ENCODE measurements around the gene SMPDL3B.

Gene SMPDL3B

GRCh38 chr1:27894521-27894920 is 40.3 kb upstream of the SMPDL3B start:
- no peak overlapping the region for H3K4me3 ChIP-seq (IDR thresholded peaks at IDR 0.05; ENCODE audit: insufficient read depth, low read depth, low read length)
- peaks cover 24% of the 10 kb centered on the region; the same call in 1 of the 2 replicates for H3K36me3 ChIP-seq (ENCODE audit: insufficient read depth)
- no peaks in the 10 kb centered on the region for H3K27me3 ChIP-seq (ENCODE audit: insufficient read depth, low read depth)
- H4K20me1 ChIP-seq (ENCODE audit: insufficient read depth): no peaks in the 10 kb centered on the region
- TF ChIP-seq CTCF (conservative IDR thresholded peaks at IDR 0.05; ENCODE audit: low read depth, low read length): no peak
- H3K4me1 ChIP-seq (ENCODE audit: low read depth, poor library complexity, severe bottlenecking): peaks cover 79% of the 10 kb centered on the region
- peak overlapping the region; percentile 24; the same call in 1 of the 2 replicates for H3K27ac ChIP-seq
- no peak overlapping the region for H3K4me2 ChIP-seq
- no peak overlapping the region for H2AFZ ChIP-seq (ENCODE audit: low read depth)
- H3K79me2 ChIP-seq (ENCODE audit: insufficient read depth, low read depth): peaks cover 4% of the 10 kb centered on the region; the same call in 1 of the 2 replicates
- H3K9ac ChIP-seq: no peak overlapping the region

DNA sequence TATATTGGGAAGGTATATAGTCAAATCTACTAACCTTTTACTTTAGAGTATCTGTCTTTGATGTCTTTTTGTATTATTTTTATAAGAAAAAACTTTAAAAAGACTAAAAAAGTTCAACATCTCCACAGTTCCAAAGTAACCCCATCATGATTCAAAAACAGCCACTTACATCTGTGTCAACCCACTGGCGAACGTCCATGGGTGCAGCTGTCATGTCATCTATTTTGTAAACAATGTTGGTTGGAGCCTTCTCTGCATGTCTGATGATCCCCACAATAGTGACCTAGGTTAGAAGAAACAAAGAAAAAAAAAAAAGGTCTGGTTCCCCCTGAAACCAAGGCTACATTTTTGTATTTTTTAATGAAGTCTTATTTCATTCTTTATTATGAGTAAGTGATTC is 28.0 kb upstream of the SMPDL3B start:
- peaks cover 12% of the 10 kb centered on the region; the same call in 1 of the 2 replicates for H3K36me3 ChIP-seq (ENCODE audit: insufficient read depth)
- H3K4me1 ChIP-seq (ENCODE audit: low read depth, poor library complexity, severe bottlenecking): peaks cover 6% of the 10 kb centered on the region
- H4K20me1 ChIP-seq (ENCODE audit: insufficient read depth): no peaks in the 10 kb centered on the region
- H2AFZ ChIP-seq (ENCODE audit: low read depth): no peak overlapping the region
- no peak overlapping the region for H3K4me3 ChIP-seq (IDR thresholded peaks at IDR 0.05; ENCODE audit: insufficient read depth, low read depth, low read length)
- H3K27me3 ChIP-seq (ENCODE audit: insufficient read depth, low read depth): no peaks in the 10 kb centered on the region
- peaks cover 13% of the 10 kb centered on the region; the same call in 1 of the 2 replicates for H3K79me2 ChIP-seq (ENCODE audit: insufficient read depth, low read depth)
- H3K4me2 ChIP-seq: no peak overlapping the region
- no peak overlapping the region for H3K27ac ChIP-seq
- H3K9ac ChIP-seq: no peak overlapping the region
- TF ChIP-seq CTCF (conservative IDR thresholded peaks at IDR 0.05; ENCODE audit: low read depth, low read length): no peak

DNA sequence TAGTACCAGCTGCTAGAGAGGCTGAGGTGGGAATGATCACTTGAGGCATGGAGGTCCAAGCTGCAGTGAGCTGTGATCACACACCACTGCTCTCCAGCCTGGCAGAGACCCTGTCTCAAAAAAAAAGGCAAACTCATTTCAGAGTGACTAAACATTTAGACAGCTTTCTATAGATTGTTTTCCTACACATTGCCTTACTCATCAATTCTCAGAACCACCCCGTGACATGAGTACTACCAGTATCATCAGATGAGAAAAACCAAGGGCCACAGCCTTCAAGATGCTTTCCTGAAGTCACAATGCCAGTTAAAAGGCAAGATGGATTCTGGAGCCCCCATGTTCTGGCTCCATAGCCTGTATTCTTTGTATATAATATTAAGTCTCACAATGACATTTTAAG is 22.4 kb upstream of the SMPDL3B start:
- H3K4me3 ChIP-seq (IDR thresholded peaks at IDR 0.05; ENCODE audit: insufficient read depth, low read depth, low read length): no peak overlapping the region
- H3K36me3 ChIP-seq (ENCODE audit: insufficient read depth): no peaks in the 10 kb centered on the region; the same call in 1 of the 2 replicates

DNA sequence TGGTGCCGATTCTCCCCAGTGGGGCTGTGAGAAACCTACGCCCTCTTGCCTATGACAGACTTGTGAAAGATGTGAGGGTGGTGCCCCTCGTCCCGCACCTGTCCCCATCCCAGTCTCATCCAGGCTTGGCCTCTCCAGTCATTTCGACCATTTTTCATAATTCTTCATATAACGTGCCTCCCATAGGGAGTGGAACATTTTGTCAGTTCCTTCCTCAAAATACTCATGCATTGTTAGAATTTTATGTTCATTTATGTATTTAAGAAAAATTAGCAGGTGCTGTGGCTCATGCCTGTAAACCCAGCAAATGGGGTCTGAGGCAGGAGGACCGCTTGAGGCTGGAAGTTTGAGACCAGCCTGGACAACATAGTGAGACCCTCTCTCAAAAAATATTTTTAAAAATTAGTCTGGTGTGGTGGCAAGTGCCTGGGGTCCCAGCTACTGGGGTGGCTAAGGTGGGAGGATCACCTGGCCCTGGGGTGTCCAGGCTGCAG is 19.7 kb upstream of the SMPDL3B start:
- Histone ChIP-seq H3K4me1 (ENCODE audit: low read depth, poor library complexity, severe bottlenecking) (peaks cover 26% of the 10 kb centered on the region), H3K4me3 (IDR thresholded peaks at IDR 0.05; ENCODE audit: insufficient read depth, low read depth, low read length) (peak overlapping the region; percentile 10), H4K20me1 (ENCODE audit: insufficient read depth) (no peaks in the 10 kb centered on the region), H3K36me3 (ENCODE audit: insufficient read depth) (no peaks in the 10 kb centered on the region; the same call in 1 of the 2 replicates), H3K9ac (no peak overlapping the region; the same call in 1 of the 2 replicates), H3K27me3 (ENCODE audit: insufficient read depth, low read depth) (no peaks in the 10 kb centered on the region), H3K27ac (peak overlapping the region; percentile 61), H3K4me2 (peak overlapping the region; percentile 36; the same call in 1 of the 2 replicates), H3K79me2 (ENCODE audit: insufficient read depth, low read depth) (peaks cover 31% of the 10 kb centered on the region), H2AFZ (ENCODE audit: low read depth) (peak overlapping the region; percentile 95)
- TF ChIP-seq CTCF (conservative IDR thresholded peaks at IDR 0.05; ENCODE audit: low read depth, low read length): no peak

More for the DNA sequence above, 22.4 kb upstream of the SMPDL3B start:
- Histone ChIP-seq H4K20me1 (ENCODE audit: insufficient read depth) (no peaks in the 10 kb centered on the region), H3K79me2 (ENCODE audit: insufficient read depth, low read depth) (peaks cover 31% of the 10 kb centered on the region), H3K27me3 (ENCODE audit: insufficient read depth, low read depth) (no peaks in the 10 kb centered on the region), H3K27ac (peak overlapping the region; percentile 3; the same call in 1 of the 2 replicates), H3K4me1 (ENCODE audit: low read depth, poor library complexity, severe bottlenecking) (peaks cover 26% of the 10 kb centered on the region), H3K4me2 (peak overlapping the region; percentile 16; the same call in 1 of the 2 replicates), H2AFZ (ENCODE audit: low read depth) (no peak overlapping the region), H3K9ac (no peak overlapping the region)
- TF ChIP-seq CTCF (conservative IDR thresholded peaks at IDR 0.05; ENCODE audit: low read depth, low read length): no peak

Measured in KMS-11 (cell line).